GM21360 (cell line): Measurements from ENCODE around the gene HEXIM1.

ENCODE experiments used
- ATAC-seq: cut with Tn5 transposase; IDR thresholded peaks from one replicate; pipeline ENCODE4 v1.9.1; 2021; ENCODE audit warnings: mild to moderate bottlenecking, moderate library complexity; ENCODE audit not compliant: unreplicated experiment

HEXIM1 gene, protein sequence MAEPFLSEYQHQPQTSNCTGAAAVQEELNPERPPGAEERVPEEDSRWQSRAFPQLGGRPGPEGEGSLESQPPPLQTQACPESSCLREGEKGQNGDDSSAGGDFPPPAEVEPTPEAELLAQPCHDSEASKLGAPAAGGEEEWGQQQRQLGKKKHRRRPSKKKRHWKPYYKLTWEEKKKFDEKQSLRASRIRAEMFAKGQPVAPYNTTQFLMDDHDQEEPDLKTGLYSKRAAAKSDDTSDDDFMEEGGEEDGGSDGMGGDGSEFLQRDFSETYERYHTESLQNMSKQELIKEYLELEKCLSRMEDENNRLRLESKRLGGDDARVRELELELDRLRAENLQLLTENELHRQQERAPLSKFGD

DNA sequence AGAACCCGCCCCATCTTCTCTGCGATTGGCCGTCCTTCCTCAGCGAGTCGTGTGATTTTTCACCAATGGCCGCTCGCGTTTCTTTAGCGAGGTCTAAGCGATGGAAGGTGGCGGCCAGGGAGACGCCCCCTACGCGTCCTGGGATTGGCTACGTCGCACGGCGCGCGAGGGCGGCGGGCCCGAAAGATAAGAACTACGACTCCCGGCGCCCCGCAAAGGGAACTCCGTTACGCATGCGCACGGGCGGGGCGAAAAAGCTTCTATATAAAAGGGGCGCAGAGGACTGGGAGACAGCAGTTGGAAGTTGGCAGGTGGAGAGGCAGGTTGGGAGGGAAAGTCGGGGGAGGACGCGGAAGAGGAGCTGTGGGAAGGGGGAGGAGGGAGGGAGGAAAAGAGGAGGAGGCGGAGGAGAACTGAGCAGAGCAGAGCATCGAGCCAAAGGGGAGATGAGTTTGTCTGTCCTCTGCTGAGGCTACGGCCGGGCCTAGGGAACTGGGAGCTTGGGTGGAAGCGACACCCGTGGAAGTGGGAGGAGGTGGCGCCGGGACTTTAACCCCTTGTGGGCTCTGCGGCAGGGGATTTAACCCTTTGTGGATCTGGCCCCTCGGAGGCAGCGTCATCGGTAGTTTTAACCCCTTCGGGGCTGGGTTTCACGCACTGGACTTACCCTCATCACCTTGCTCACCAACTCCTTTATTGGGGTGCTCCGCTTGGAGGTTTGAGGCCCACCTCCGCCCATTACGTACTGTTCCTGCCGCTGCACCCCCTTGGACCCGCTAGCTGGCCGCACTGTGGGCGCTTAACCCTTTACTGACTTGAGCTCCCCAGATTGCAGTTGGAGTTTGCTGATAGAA is at the start of gene HEXIM1:
Gene HEXIM1, plus strand, starts transcription at position 293 of the 854 bp plus-strand sequence. CDS start 716 bp downstream, outside the sequence.
- peak; percentile 72 for ATAC-seq

- ATAC-seq: no peak
These were observed 49.2 kb upstream of the HEXIM1 start for GRCh38 chr17:45098869-45099616.

DNA sequence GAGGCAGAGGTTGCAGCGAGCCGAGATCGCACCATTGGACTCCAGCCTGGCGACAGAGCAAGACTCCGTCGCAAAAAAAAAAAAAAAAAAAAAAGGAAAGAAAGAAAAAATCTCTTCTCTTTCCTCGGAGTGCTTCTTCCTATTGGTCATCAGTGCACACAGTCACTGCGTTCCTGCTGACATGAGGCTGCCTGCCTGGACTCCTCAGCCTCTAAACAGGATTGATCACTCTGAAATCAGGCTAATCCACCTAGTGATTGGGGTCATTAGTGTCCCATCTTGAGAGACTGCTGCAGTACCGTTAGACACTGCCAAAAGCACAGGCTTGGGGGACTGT is 46.8 kb upstream of the HEXIM1 start:
- no peak for ATAC-seq

DNA sequence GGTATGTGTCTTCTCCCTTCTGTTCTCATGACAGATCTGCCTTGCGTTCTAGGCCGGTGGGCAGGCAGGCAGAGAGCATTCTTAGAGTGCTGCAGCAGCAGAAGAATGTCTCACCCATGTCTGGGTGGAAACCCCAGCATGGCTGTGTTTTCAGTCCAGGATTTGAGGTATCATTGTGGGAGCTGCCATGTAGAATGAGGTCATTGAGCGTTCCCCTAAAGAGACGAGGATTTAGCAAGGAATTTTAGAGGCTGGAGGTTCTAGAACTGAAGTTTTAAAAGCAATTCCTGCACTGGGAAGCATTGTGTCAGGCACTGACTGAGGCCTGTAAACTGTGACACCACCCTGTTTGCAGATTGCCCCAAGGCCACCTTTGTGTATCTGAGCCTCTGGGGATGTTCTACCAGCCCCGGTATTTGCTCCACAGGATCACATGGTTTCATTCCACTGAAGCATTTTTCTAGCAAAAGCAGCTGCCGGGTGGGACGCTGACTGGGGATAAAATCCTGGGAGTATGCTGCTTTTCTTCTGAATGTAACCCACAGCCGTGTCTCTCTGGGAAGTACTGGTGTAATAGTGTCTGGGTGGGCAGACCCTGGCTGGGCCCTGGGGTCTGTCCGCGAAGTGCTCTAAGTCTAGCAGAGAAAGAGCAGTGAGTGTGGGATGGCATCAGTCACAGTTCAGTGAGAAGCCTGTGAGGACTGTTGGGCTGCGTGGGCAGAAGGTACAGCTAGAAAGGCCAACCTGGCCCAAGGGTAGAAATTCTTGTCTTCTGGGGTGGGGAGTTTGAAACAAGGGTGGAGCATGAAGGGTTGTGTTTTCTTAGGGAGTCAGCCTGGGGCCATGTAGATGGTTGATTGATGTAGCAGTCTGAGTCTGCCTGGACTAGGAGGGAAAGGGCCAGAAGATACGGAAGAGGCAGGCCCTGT is 46.1 kb upstream of the HEXIM1 start:
- no peak for ATAC-seq

- ATAC-seq: no peak
These were observed 45.4 kb upstream of the HEXIM1 start for GRCh38 chr17:45102856-45103255.

- ATAC-seq: no peak
These were observed 44.9 kb upstream of the HEXIM1 start for GRCh38 chr17:45103269-45103795.

- no peak for ATAC-seq
These were observed 44.2 kb upstream of the HEXIM1 start for GRCh38 chr17:45104029-45104428.

- no peak for ATAC-seq
These were observed 43.8 kb upstream of the HEXIM1 start for GRCh38 chr17:45104497-45104896.

- no peak for ATAC-seq
These were observed 43.2 kb upstream of the HEXIM1 start for GRCh38 chr17:45104907-45105624.

- no peak for ATAC-seq
These were observed 42.2 kb upstream of the HEXIM1 start for GRCh38 chr17:45106096-45106495.

- ATAC-seq: no peak
These were observed 41.7 kb upstream of the HEXIM1 start for GRCh38 chr17:45106582-45106981.

GRCh38 chr17:45107293-45108010 is 40.8 kb upstream of the HEXIM1 start:
- ATAC-seq: no peak

DNA sequence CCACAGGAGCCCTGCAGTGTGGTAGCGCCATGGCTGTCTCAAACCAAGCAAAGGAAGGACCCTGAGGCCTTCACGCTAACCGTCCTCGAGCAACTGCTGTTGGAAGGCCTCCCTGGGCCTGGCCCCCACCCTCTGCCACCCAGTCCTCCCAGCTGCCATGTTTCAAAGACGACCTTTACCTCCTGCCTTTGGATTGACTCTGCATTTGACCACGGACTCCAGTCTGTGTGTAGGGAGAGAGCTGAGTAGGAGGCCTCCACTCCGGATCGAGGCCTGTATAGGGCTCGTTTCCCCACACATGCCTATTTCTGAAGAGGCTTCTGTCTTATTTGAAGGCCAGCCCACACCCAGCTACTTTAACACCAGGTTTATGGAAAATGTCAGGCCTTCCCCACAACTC is 40.2 kb upstream of the HEXIM1 start:
- ATAC-seq: no peak

- no peak for ATAC-seq
These were observed 39.4 kb upstream of the HEXIM1 start for GRCh38 chr17:45108595-45109521.

- ATAC-seq: no peak
These were observed 37.3 kb upstream of the HEXIM1 start for GRCh38 chr17:45110676-45111611.

- ATAC-seq: no peak
These were observed 36.4 kb upstream of the HEXIM1 start for GRCh38 chr17:45111850-45112249.
